Fibroblast of the conjunctiva (primary cell): ENCODE measurements around the gene SLC22A5.

ENCODE experiments used
- DNase-seq: peaks from one replicate; pipeline ENCODE4 v3.0.0-alpha.2; 2010; ENCODE audit warnings: low read depth

SLC22A5 gene

DNA sequence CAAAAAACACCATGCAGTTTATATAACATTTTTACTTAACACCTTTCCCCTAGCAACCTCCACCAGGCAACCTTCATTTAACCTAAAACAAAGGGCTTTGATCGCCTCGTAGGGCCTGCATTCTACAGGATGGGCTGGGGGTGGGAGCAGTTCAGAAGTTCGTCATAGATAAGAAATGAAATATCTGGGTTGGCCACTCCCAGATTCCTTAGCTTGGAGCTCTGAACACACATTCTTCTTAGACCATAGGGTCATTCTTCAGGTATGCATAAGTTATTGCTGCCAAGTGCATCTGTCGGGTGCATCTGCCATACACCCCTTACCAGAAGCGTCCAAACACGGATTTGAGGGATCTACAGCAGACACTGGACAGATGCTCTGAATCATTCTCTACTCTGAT, 4.3 kb upstream of the SLC22A5 start:
- peak; percentile 24 for DNase-seq

DNA sequence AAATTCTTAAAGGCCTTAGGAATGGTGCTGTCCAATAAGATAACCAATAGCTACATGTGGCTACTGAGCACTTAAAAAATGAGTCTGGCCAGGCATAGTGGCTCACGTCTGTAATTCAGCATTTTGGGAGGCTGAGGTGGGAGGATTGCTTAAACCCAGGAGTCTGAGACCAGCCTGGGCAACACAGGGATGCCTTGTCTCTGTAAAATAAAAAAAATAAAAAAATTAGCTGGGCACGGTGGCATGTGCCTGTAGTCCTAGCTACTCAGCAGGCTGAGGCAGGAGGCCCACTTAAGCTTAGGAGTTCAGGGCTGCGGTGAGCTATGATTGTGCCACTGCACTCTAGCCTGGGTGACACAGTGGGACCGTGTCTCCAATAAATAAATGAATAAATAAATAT, 1.3 kb upstream of the SLC22A5 start:
- no peak for DNase-seq

- no peak for DNase-seq
Observed at GRCh38 chr5:132369007-132369473, 470 bp upstream of the SLC22A5 start.

GRCh38 chr5:132370181-132370970, 866 bp downstream of the SLC22A5 start:
- DNase-seq: no peak

- no peak for DNase-seq
Observed at GRCh38 chr5:132370971-132371602, 1.6 kb downstream of the SLC22A5 start.

- DNase-seq: no peak
Observed at GRCh38 chr5:132371603-132371994, 2.1 kb downstream of the SLC22A5 start.

- no peak for DNase-seq
Observed at GRCh38 chr5:132372127-132372526, 2.6 kb downstream of the SLC22A5 start.

- no peak for DNase-seq
Observed at GRCh38 chr5:132372542-132372941, 3.0 kb downstream of the SLC22A5 start.

DNA sequence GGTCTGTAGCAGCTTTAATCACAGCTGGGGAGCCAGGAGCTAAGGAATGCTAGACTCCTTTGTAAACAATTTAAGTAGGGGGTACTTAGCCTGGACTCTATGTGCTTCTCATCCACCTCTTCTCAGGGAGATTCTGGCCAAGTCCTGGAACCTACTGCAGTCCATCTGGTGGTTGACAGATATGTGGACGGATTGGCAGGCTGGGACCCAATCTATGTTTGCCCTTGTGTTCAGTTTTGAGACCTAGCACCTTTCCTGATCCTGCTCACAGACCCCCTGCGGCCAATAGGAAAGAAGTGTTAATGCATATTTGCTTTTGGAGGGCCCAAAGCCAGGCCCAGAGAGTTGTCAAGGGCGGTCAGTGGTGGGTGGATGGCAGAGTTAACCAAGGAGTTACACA, 6.4 kb downstream of the SLC22A5 start:
- no peak for DNase-seq

- no peak for DNase-seq
Observed at GRCh38 chr5:132376694-132377641, 7.5 kb downstream of the SLC22A5 start.

DNA sequence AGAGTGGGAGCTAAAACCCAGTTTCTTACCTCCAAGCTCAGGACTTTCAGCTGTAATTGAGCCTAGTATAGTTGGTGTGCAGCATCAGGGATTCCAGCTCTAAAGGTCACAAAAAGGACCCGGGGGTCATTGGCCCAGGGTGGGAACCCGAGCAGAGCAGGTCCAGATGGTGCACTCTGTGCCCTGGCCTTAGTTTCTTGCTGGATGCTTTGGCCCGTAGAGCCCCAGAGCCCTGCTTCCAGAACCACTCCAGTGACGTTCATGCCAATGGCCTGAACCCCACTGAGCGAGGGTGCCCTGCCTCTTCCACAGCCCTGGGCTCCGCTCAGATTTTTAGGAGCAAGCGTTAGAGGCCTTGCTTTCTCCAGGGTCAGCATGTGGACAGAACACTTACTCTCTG, 8.2 kb downstream of the SLC22A5 start:
- DNase-seq: no peak

DNA sequence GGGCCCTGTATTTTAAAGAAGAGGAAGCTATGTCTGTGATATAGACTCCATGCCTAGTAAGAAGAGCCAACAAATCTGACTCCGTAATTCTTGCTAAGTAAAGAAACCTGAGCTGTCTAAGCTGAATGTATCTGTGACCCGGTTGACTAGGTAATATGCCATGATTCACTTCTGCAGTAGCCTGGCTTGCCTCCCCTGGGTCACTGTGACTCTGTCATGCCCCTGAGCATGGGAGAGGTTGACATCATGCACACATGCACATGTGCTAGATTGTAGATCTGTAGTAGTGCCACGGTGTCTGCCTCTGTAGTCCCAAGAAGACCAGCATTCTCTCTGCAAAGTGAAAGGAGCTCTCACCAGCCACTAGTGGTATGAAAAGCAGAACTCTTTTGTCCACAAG, 9.1 kb downstream of the SLC22A5 start:
- no peak for DNase-seq

GRCh38 chr5:132380047-132380446, 10.5 kb downstream of the SLC22A5 start:
- no peak for DNase-seq

DNA sequence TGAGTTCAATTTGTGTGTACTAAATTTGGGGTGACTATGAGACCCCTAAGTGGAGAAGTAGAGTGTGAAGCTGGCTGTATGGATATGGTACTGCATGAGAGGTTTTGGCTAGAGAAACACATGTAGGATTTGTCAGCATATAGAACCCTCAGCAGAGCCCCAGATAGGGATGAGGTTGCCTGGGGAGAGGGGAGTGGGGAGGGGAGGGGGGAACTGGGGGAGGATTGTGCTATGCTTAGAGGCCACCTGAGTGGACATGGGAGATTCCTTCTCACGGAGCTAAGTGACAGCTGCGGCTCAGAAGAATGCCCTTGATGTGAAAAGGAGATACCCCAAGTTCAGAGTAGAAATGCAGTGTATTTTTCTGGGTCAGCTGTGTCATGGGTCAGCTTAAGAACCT, 11.2 kb downstream of the SLC22A5 start:
- DNase-seq: no peak

- DNase-seq: no peak
Observed at GRCh38 chr5:132381614-132382013, 12.1 kb downstream of the SLC22A5 start.

- DNase-seq: no peak
Observed at GRCh38 chr5:132383261-132383660, 13.8 kb downstream of the SLC22A5 start.

DNA sequence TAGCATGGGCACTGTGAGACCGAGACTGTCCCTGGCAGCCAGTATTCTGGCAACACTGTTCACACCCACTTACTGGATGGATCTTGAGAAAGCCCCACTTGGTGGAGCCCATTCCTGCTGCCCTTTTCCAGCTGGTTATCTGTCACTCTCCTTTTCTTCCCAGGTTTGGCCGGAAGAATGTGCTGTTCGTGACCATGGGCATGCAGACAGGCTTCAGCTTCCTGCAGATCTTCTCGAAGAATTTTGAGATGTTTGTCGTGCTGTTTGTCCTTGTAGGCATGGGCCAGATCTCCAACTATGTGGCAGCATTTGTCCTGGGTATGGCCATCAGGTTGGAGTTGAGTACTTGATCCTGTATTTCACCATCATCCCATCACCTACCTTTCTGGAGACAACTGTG, 14.5 kb downstream of the SLC22A5 start:
- DNase-seq: no peak

DNA sequence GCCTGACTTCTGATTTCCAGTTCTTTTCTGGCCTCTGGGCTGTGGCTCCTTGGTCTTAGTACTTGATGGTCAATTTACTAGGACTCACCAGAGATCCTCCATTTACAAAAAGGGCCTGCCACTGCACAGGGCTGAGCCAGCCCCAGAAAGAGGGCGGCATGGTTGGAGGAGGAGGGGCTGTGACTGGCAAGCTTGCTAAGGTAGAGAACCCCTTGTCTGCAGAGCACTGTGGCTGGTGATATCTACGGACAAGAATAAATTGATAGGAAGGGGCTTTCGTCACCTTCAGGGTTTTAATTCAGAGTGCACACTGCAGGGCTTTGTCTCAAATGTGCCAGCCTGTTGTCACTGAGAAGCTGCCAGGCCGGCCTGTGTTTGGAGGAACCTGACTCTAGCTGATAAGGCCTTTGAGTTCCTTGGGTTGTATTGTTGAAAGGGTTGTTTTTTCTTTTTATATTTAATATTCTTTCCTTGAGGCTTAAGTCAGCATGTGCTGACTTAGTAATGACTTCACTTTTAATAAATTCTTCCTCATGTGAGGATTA, 15.1 kb downstream of the SLC22A5 start:
- no peak for DNase-seq

- peak; percentile 49 for DNase-seq
Observed at GRCh38 chr5:132385326-132386105, 16.0 kb downstream of the SLC22A5 start.

- DNase-seq: peak; percentile 51
Observed at GRCh38 chr5:132386644-132387286, 17.3 kb downstream of the SLC22A5 start.

- DNase-seq: peak; percentile 79
Observed at GRCh38 chr5:132387640-132388117, 18.2 kb downstream of the SLC22A5 start.
